GM19468 (cell line): ENCODE data around the gene LAP3.
A peak's percentile ranks its signal among the peaks of the same experiment; 100 is the strongest.
"Not testable (repeated sequence)": the region's sequence is repeated elsewhere in the genome, so short reads cannot be mapped to it uniquely, and the experiment has no call there.

ENCODE experiments used
- ATAC-seq: cut with Tn5 transposase; IDR thresholded peaks from one replicate; pipeline ENCODE4 v1.9.1; 2021; ENCODE audit warnings: mild to moderate bottlenecking, moderate library complexity, moderate number of reproducible peaks; ENCODE audit not compliant: unreplicated experiment; ENCODE audit errors: extremely low read depth

LAP3 gene

GRCh38 chr4:17560065-17560673, 16.8 kb upstream of the LAP3 start:
- ATAC-seq, result no peak

- no peak for ATAC-seq
These were observed 15.6 kb upstream of the LAP3 start for GRCh38 chr4:17561195-17561909.

DNA sequence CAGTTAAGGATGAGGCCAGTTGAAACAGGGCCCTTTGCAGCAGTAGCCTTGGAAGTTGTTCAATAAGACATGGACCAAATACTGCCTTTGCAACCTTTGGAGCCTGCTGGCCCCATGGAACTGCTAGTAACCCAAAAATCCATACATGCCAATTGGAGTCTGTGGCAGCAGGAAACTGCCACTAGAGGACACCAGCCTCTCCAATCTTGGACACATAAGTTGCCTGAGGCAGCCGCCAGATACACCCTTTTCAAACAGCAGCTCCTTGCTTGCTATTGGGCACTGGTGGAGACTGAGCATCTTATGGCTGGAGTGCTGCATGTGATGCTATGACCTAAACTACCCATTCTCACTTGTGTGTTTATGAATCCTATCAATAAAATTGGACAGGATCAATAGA, 14.8 kb upstream of the LAP3 start:
- no peak for ATAC-seq

DNA sequence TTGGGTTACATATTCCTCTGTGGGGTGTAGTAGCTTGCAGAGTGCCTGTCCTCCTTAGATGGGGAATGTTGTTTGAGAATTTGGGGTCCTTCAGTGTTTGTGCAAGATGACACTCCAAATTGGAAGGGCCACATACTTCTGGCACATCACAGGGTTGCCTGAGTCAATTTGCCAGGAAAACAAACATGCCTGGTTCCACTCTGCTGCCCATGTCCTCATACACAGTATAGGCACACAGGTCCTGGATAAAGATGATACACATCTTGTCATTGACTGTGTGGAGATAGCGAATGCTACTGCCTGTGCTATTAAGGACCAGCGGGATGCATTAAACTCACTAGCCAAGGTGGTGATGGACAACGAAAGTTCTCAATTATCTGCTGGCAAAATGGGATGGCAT, 11.2 kb upstream of the LAP3 start:
- no peak for ATAC-seq

DNA sequence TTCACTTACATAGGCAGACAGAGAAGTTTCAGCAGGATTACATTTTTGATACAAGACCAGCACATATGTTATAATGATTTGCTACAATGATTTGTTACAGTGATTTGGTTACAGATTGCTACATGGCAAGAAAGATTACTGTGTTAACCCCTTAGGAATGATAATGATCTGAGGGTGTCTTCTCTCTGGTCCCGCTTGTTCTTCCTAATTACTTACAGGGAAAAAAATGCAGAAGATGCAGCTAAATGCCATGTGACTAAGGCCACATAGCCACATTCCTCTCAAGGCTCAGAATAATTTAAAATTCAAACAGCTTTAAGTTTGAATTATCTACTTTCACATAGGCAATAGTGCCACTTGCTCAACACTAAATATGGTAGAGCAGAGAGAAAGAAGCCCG, 9.7 kb upstream of the LAP3 start:
- ATAC-seq, result no peak

DNA sequence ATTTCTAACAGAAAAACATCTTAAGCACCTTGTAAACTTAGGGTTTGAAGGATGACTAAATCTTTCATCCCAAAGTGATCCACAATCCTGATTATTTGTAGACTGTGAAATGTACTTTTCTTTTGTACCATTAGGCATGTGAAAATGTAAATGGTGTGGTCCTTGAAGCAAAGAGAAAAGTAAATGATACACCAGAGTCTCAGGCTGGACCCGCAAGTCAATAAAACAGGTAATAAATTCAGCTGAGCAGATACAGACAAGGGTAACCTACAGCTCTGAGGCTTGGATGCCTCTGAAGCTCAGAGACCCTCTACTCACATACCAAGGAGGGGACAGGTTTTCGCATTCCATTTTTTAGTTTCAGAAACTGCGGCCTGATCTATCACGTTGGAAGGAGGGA, 2.8 kb upstream of the LAP3 start:
- no peak for ATAC-seq

- not testable (repeated sequence) for ATAC-seq
These were observed 1.8 kb upstream of the LAP3 start for GRCh38 chr4:17575177-17575576.

DNA sequence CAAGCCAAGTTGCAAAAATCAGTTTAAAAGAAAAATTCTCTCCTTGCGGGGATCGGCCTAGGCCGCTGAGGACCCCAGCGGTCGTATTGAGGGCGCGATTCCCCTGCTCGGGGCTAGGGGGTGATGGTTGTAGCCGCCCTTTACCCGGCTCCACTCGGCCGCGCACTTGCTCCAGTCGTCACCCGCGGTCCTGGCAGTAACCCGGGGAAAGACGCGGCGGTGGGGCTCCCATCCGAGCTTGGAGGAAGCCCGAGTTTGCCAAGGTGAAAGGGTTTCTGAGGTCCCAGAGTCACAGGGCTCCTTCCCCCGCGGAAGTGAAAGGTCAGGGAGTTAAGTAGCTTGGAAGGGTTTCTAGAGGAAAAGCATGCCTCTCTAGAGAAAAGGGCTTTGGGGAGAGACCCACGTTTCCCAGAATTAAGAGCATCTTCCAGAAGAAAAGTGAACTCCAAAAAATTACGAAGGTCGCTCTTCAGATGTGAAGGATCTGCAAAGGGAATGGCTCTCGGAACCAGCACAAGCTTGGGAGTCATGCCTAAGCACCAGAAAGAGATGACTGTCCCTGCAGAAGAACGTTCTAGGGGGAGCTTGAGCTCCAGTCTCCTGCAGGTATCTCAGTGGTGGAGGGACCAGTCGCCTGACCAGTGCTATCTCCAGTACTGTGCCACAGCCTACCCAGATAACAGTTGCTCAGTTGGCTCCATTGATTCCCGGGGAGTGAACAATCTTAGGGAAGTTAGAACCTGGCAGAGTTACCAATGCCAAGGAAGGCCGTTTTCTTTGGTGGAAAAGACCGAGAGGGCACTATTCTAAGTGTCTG, 875 bp downstream of the LAP3 start:
- ATAC-seq, result no peak

- ATAC-seq, result peak; percentile 20
These were observed 1.5 kb downstream of the LAP3 start for GRCh38 chr4:17578482-17578891.

GRCh38 chr4:17580969-17581368, 4.0 kb downstream of the LAP3 start:
- no peak for ATAC-seq

DNA sequence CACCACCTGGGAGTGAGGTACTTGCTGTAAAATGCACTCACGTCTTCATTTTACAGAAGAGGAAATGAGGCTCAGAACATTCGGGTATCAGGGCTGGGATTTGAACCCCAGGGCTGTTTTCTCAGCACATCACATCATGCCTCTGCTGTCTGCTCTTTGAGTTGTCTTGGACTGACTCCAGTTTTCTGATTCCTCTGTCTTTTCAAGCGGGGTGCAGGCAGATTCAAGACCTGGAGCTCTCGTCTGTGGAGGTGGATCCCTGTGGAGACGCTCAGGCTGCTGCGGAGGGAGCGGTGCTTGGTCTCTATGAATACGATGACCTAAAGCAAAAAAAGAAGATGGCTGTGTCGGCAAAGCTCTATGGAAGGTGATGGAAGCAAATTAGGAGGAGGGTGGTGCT, 6.3 kb downstream of the LAP3 start:
- ATAC-seq, result no peak

GRCh38 chr4:17583941-17584340, 6.9 kb downstream of the LAP3 start:
- no peak for ATAC-seq

GRCh38 chr4:17584521-17585213, 7.7 kb downstream of the LAP3 start:
- ATAC-seq, result no peak

DNA sequence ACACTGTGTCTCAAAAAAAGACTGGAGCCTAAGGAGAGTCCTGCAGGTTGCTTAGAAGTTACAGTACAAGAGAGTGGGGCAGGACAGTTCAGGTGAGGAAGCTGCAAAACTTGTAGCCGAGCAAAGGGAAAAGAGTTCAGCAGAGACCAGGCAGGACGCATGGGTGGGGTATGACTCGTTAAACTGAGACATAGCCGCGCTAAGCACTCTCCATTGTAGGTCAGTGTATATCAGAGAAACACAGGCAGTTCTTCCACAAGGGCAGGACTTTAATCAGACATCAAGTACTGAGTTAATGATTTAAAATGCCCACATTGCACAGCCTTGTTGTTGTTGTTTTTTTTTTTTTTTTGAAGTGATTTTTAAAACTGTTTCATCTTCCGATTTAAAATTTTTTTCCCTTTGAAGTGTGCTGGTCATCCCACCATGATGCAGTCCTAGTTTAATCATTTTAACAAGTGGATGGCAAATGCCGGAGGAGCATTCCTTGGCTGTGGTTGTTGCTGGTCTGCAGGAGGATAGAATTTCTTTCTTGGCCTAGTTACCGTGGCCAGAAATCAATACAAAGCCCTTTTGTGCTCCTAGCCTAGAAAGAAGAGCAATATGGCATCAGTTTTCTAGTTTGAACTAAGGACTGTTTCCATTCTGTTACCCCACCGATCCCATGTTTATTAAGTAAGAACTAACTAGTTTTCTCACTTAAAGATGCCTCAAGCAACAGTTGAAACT, 10.3 kb downstream of the LAP3 start:
- ATAC-seq, result no peak

DNA sequence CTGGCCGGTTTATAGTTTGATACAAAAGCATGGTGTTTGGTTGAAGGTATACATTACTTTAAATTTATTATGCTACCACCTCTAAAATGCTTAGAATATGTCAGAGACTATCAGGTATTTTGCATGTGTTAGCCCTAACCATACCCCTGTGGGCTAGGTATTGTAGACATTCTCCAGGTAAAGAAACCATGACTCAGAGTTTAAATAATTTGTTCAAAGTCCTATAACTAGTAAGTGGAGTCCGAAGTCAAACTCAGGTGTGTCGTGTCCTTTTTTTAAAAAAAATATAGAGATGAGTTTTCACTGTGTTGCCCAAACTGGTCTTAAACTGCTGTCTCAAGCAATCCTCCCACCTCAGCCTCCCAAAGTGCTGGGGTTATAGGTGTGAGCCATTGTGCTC, 12.4 kb downstream of the LAP3 start:
- ATAC-seq, result no peak

- ATAC-seq, result peak; percentile 93
These were observed 18.5 kb downstream of the LAP3 start for GRCh38 chr4:17595471-17596005.

DNA sequence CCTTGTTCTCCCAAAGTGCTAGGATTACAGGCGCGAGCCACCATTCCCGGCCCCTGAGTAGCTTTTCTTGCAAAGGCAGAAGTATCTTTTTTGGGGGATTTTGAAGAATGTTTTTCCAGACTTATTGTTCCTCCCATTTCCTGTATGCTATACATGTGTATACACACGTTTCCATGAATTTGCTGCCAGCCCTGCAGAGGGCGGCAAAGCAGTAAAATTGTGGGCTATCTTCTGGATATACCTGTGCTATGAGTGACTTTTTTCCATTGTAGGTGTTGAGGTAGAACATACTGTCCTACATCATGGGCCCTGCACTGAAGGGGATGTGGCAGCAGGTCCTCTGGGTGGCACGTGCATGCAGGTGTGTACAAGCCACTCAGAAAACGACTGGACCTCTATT, 20.5 kb downstream of the LAP3 start:
- no peak for ATAC-seq

- ATAC-seq, result no peak
These were observed 22.8 kb downstream of the LAP3 start for GRCh38 chr4:17599826-17600225.

DNA sequence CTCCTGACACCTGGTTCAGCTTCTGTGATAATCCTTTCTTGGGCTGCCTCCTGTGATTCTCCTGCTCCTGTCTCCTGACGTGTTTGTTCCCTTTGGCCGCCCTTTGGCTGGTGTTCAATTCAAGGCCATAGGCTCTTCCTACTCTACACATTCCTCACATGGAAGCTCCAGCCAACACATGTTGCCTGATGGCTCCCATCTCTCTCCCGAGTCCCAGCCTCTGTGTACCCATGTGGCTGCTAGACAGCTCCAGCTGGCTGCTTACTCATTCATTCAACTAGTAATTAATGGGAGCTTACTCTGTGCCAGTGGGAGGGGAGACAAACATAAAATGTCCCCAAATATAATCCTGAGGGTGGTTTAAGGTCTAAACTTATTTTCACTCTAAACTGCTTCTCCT, 28.2 kb downstream of the LAP3 start:
- ATAC-seq, result no peak
